IPS-NIHi11 (cell line): ENCODE results near the gene AMFR.

Experiments used
- DNase-seq: peaks from one replicate; pipeline ENCODE4 v3.0.0; 2012; ENCODE audit warnings: mixed read lengths, low spot score

AMFR gene

GRCh38 chr16:56425439-56425832 lies at the start of gene AMFR:
TSS of gene AMFR (minus strand) at chr16:56425545. CDS start at chr16:56425327, 218 bp downstream.
- peak; percentile 92 for DNase-seq

- DNase-seq: no peak
Measured at GRCh38 chr16:56470666-56471065, 45.3 kb upstream of the AMFR start.

GRCh38 chr16:56470232-56470631 lies 44.9 kb upstream of the AMFR start:
- no peak for DNase-seq

GRCh38 chr16:56469748-56470147 lies 44.4 kb upstream of the AMFR start:
- no peak for DNase-seq

- DNase-seq: no peak
Measured at GRCh38 chr16:56468800-56469199, 43.5 kb upstream of the AMFR start.

- no peak for DNase-seq
Measured at GRCh38 chr16:56466344-56466743, 41.0 kb upstream of the AMFR start.

- no peak for DNase-seq
Measured at GRCh38 chr16:56463153-56463552, 37.8 kb upstream of the AMFR start.

GRCh38 chr16:56462064-56462796 lies 36.9 kb upstream of the AMFR start:
- no peak for DNase-seq

GRCh38 chr16:56460101-56460500 lies 34.8 kb upstream of the AMFR start:
- no peak for DNase-seq

- no peak for DNase-seq
Measured at GRCh38 chr16:56457927-56458470, 32.7 kb upstream of the AMFR start.

- peak; percentile 75 for DNase-seq
Measured at GRCh38 chr16:56451753-56452689, 26.7 kb upstream of the AMFR start.

- peak; percentile 99 for DNase-seq
Measured at GRCh38 chr16:56450986-56451752, 25.8 kb upstream of the AMFR start, which contains the start of the genes NUDT21 and OGFOD1. TSS of gene NUDT21 (minus strand) at chr16:56451332. CDS start at chr16:56451202, 130 bp downstream. TSS of gene OGFOD1 (plus strand) at chr16:56451554. CDS start at chr16:56451613, 59 bp downstream.

- DNase-seq: peak; percentile 32
Measured at GRCh38 chr16:56450275-56450985, 25.1 kb upstream of the AMFR start.

- no peak for DNase-seq
Measured at GRCh38 chr16:56448005-56448404, 22.7 kb upstream of the AMFR start.

GRCh38 chr16:56447286-56447685 lies 21.9 kb upstream of the AMFR start:
- DNase-seq: no peak

GRCh38 chr16:56438038-56438437 lies 12.7 kb upstream of the AMFR start:
- no peak for DNase-seq

- no peak for DNase-seq
Measured at GRCh38 chr16:56436258-56436657, 10.9 kb upstream of the AMFR start.

GRCh38 chr16:56428091-56428490 lies 2.7 kb upstream of the AMFR start:
- DNase-seq: no peak

- DNase-seq: no peak
Measured at GRCh38 chr16:56426585-56426984, 1.2 kb upstream of the AMFR start.

- DNase-seq: peak; percentile 72
Measured at GRCh38 chr16:56424791-56425438, 430 bp downstream of the AMFR start.

GRCh38 chr16:56424404-56424764 lies 961 bp downstream of the AMFR start:
- no peak for DNase-seq
